K562 (cell line): ENCODE measurements around the gene DTNA. TPM values are rescaled to one million over a fixed set of nuclear protein-coding genes. Genes with fewer than 3 reads are reported as not detected.

Experiments used
- ATAC-seq: fragments of 200-7000 bp; cut with Tn5 transposase; 3 replicates; pipeline ENCODE4 v1.9.1; 2020; ENCODE audit warnings: moderate library complexity
- BruUV-seq: library from RNA; stranded (reverse); fragments of 400-500 nt; replicated peaks from 2 replicates; lab custom pipeline; 2021; lab: Mats Ljungman, UMichigan
- CTCF ChIA-PET: fragments of 300-600 bp; formaldehyde crosslinking; extraction: SDS; loops from one replicate; lab custom pipeline; 2021; ENCODE audit warnings: low intra/inter-chr PET ratio; lab: Yijun Ruan, JAX
- POLR2A ChIA-PET: fragments of 300-600, 350-650 bp; sonication (Branson Sonifier 250); formaldehyde crosslinking; extraction: SDS; loops from one replicate; lab custom pipeline; 2021; ENCODE audit warnings: antibody characterized with exemption, inconsistent platforms; lab: Yijun Ruan, JAX
- DNase-seq, 4 experiments: peaks; one replicate each; pipeline versions ENCODE4 v3.0.0 to v3.0.0-alpha.2; 2011 to 2018; ENCODE audit warnings: low spot score in 3 of 4, mixed read lengths in 3 of 4; ENCODE audit errors: extremely low read depth in 1 of 4
- FAIRE-seq: peaks from 2 replicates; lab custom pipeline; 2011; peaks lifted over from hg19 to GRCh38; lab: Jason Lieb, UNC
- H2AFZ ChIP-seq: 2 replicates; pipeline ENCODE4 v1.6.0; 2011; ENCODE audit warnings: low read depth, low read length, control low read depth, inconsistent platforms
- H3K27ac ChIP-seq: fragments of 200-600 bp; 3 replicates; pipeline ENCODE4 v1.8.0; 2011; ENCODE audit warnings: low read depth, mild to moderate bottlenecking, control low read depth, inconsistent platforms, low read length, moderate library complexity, mixed read lengths; ENCODE audit errors: extremely low read depth
- H3K27me3 ChIP-seq, 2 experiments: fragments of 300-600 bp in 1 of 2; 2 replicates in 1 of 2; 3 replicates in 1 of 2; pipeline versions ENCODE4 v1.6.0 to v1.8.0; 2011; ENCODE audit warnings: inconsistent platforms in 2 of 2, low read length in 2 of 2, mild to moderate bottlenecking in 1 of 2, mixed read lengths in 1 of 2, moderate library complexity in 1 of 2; ENCODE audit not compliant: control insufficient read depth in 2 of 2, insufficient read depth in 2 of 2
- H3K36me3 ChIP-seq: fragments of 300-600 bp; 3 replicates; pipeline ENCODE4 v1.8.0; 2011; ENCODE audit warnings: mild to moderate bottlenecking, low read length, inconsistent platforms; ENCODE audit not compliant: control insufficient read depth, insufficient read depth
- H3K4me1 ChIP-seq, 2 experiments: fragments of 200-600 bp in 1 of 2; replicated peaks in 1 of 2; 2 replicates in 1 of 2; 3 replicates in 1 of 2; pipeline versions ENCODE4 v1.5.1 to v1.8.0; 2011; ENCODE audit warnings: inconsistent platforms in 2 of 2, low read length in 2 of 2, mild to moderate bottlenecking in 1 of 2, mixed read lengths in 1 of 2, moderate library complexity in 1 of 2; ENCODE audit not compliant: control insufficient read depth in 2 of 2, insufficient read depth in 2 of 2
- H3K4me2 ChIP-seq: 2 replicates; pipeline ENCODE4 v1.6.1; 2011; ENCODE audit warnings: low read length, control low read depth, inconsistent platforms, mixed read lengths; ENCODE audit not compliant: insufficient read depth
- H3K4me3 ChIP-seq: fragments of 200-600 bp; sonication (generic), shearing (Covaris generic); 2 replicates; pipeline ENCODE4 v1.5.1; 2016; ENCODE audit warnings: control low read depth, inconsistent platforms
- H3K79me2 ChIP-seq: fragments of 200-600 bp; 3 replicates; pipeline ENCODE4 v1.8.0; 2011; ENCODE audit warnings: low read length, inconsistent platforms; ENCODE audit not compliant: control insufficient read depth, insufficient read depth
- H3K9ac ChIP-seq, 2 experiments: 2 replicates each; pipeline versions ENCODE4 v1.6.0 to v1.6.1; 2011; ENCODE audit warnings: low read depth in 2 of 2, low read length in 2 of 2, control low read depth in 1 of 2, inconsistent platforms in 1 of 2, mild to moderate bottlenecking in 1 of 2, mixed read lengths in 1 of 2; ENCODE audit not compliant: insufficient read depth in 1 of 2
- H3K9me1 ChIP-seq: one replicate; pipeline ENCODE4 v1.6.0; 2011; ENCODE audit warnings: inconsistent platforms, mild to moderate bottlenecking, low read length, moderate library complexity; ENCODE audit not compliant: control insufficient read depth, insufficient read depth
- H3K9me3 ChIP-seq: replicated peaks from 2 replicates; pipeline ENCODE4 v1.5.1; 2011; ENCODE audit warnings: low read depth, low read length, inconsistent platforms; ENCODE audit not compliant: control insufficient read depth, insufficient read depth
- H4K20me1 ChIP-seq: replicated peaks from 2 replicates; pipeline ENCODE4 v1.6.1; 2011; ENCODE audit warnings: low read length, inconsistent platforms, mixed read lengths; ENCODE audit not compliant: control insufficient read depth, insufficient read depth
- ARHGAP35 ChIP-seq: fragments of 450-650 bp; IDR thresholded peaks from 2 replicates; pipeline ENCODE4 v1.6.1; 2018; ENCODE audit not compliant: partially characterized antibody
- ARID2 ChIP-seq: fragments of 450-650 bp; IDR thresholded peaks from 2 replicates; pipeline ENCODE4 v1.6.1; 2017; ENCODE audit warnings: antibody characterized with exemption, mild to moderate bottlenecking
- CCNT2 ChIP-seq: IDR thresholded peaks from 2 replicates; pipeline ENCODE4 v1.6.1; 2011; ENCODE audit warnings: borderline replicate concordance, low read depth, mild to moderate bottlenecking, moderate library complexity, mixed read lengths, low read length; ENCODE audit not compliant: insufficient read length; ENCODE audit errors: extremely low read depth
- HIVEP1 ChIP-seq: fragments of 250-450 bp; sonication (Bioruptor Pico); IDR thresholded peaks from 2 replicates; pipeline ENCODE4 v1.4.0; 2020; ENCODE audit warnings: mild to moderate bottlenecking
- KAT7 ChIP-seq: sonication (generic); formaldehyde crosslinking; IDR thresholded peaks from 2 replicates; pipeline ENCODE4 v1.8.0; 2022; ENCODE audit warnings: missing genetic modification reagents, mild to moderate bottlenecking, borderline replicate concordance
- MCM2 ChIP-seq: fragments of 450-650 bp; IDR thresholded peaks from 2 replicates; pipeline ENCODE4 v1.6.1; 2017; ENCODE audit warnings: low read depth, mild to moderate bottlenecking
- MECOM ChIP-seq: fragments of 250-450 bp; sonication (Bioruptor Pico); IDR thresholded peaks from 2 replicates; pipeline ENCODE4 v1.8.0; 2022; ENCODE audit warnings: inconsistent platforms
- NFATC3 ChIP-seq: fragments of 450-650 bp; IDR thresholded peaks from 2 replicates; pipeline ENCODE4 v1.6.1; 2017; ENCODE audit warnings: mild to moderate bottlenecking
- NUFIP1 ChIP-seq: fragments of 450-650 bp; IDR thresholded peaks from 2 replicates; pipeline ENCODE4 v1.6.1; 2018; ENCODE audit not compliant: partially characterized antibody
- PHB2 ChIP-seq: fragments of 450-650 bp; IDR thresholded peaks from 2 replicates; pipeline ENCODE4 v1.6.1; 2017; ENCODE audit warnings: low read depth
- RAD51 ChIP-seq: fragments of 450-650 bp; IDR thresholded peaks from 2 replicates; pipeline ENCODE4 v1.7.1; 2016; ENCODE audit warnings: low read depth, mild to moderate bottlenecking, borderline replicate concordance
- RBM17 ChIP-seq: fragments of 200-400 bp; formaldehyde crosslinking; IDR thresholded peaks from 2 replicates; pipeline ENCODE4 v1.6.1; 2017; ENCODE audit warnings: low read depth, mild to moderate bottlenecking, low read length, borderline replicate concordance
- SAFB ChIP-seq: fragments of 200-400 bp; formaldehyde crosslinking; IDR thresholded peaks from 2 replicates; pipeline ENCODE4 v1.6.1; 2017; ENCODE audit warnings: low read depth, low read length, borderline replicate concordance
- U2AF2 ChIP-seq: fragments of 200-400 bp; formaldehyde crosslinking; optimal IDR thresholded peaks from 2 replicates; pipeline ENCODE3; 2017; ENCODE audit warnings: low read depth, mild to moderate bottlenecking, low read length
- ZNF324 ChIP-seq: fragments of 250-450 bp; sonication (Bioruptor Pico); IDR thresholded peaks from 2 replicates; pipeline ENCODE4 v1.4.0; 2020; ENCODE audit warnings: mild to moderate bottlenecking
- WGBS: fragments of 100-300 bp; shearing (Covaris generic); methylation state at CpG from one replicate; pipeline ENCODE4 v1.1.6; 2016; ENCODE audit warnings: low coverage, mixed read lengths; ENCODE audit not compliant: insufficient coverage; ENCODE audit errors: missing lambda C conversion rate; 5-methylcytosine and 5-hydroxymethylcytosine counted together
- in situ Hi-C: fragments of 300-500 bp; cut with MboI; formaldehyde crosslinking; loops from 4 replicates; pipeline ENCODE4 v1.15.0; 2018; ENCODE audit warnings: inconsistent platforms, mixed read lengths
- intact Hi-C: fragments of 100-400 bp; cut with micrococcal nuclease; formaldehyde crosslinking; loops from 2 replicates; pipeline ENCODE4 v1.14.2; 2022
- polyA plus RNA-seq, 8 experiments: library from polyadenylated mRNA; depleted of rRNA in 4 of 8; stranded (reverse) in 5 of 8; unstranded in 3 of 8; fragments of >200 nt; fragmentation: Nextera tagmentation in 2 of 8; fragmentation: Illumina TruSeq in 1 of 8; extraction: Ambion mirVana in 2 of 8; extraction: Trizol in 1 of 8; gene quantifications; 2 replicates each; pipeline versions ENCODE4 v1.2.1 to v1.2.3, GENCODE V29; 2011 to 2014; ENCODE audit warnings: inconsistent platforms in 1 of 8, missing spikeins in 1 of 8
- total RNA-seq, 7 experiments: library from RNA; depleted of rRNA in 6 of 7; stranded (reverse); fragments of >200 nt in 6 of 7; fragmentation: Illumina TruSeq in 2 of 7; extraction: Trizol in 2 of 7; gene quantifications; 2 replicates each; pipeline versions ENCODE4 v1.2.1 to v1.2.3, GENCODE V29; 2011 to 2021; ENCODE audit warnings: low replicate concordance in 1 of 7
- TF ChIP-seq, protein P1 (sequence below): fragments of 250-450 bp; sonication (Bioruptor Pico); IDR thresholded peaks from 2 replicates; pipeline ENCODE4 v1.9.0; 2021; ENCODE audit warnings: mild to moderate bottlenecking
- TF ChIP-seq, protein P2 (sequence below), 2 experiments: fragments of 450-650 bp; conservative IDR thresholded peaks; 2 replicates each; pipeline ENCODE4 v1.6.1; 2017; ENCODE audit warnings: mild to moderate bottlenecking in 2 of 2, moderate library complexity in 2 of 2

The DTNA gene
- total and polyA plus RNA-seq, 9 of the 15 experiments (the other 6 are each of a cell fraction or from before 2014, with no cell fraction given), result 0.07 to 2.4 (median 0.22) TPM; not detected in 2

DNA sequence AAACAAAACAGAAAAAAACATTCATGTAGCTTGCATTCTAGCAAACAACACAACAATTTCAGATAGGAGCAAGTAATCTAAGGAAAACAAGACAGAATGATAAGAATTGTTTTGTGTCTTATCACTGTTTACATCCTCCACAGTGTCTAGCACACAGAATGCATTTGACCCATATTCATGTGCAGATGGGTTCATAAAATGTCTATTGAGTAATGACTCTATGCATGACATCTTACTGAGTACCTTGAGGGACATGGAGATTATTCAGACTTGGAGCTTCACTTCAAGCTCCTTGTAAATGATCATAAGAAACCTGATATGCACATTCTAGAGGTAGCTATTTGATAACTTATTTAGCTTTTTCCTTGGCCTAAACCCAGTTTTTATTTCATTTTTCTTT lies 69.0 kb downstream of the DTNA start:
- Histone ChIP-seq H3K79me2 (no peaks in the 10 kb centered on the region), H3K9ac (no peak overlapping the region), H3K4me1 (no peaks in the 10 kb centered on the region), H3K4me2 (no peak overlapping the region), H3K4me3 (no peak overlapping the region), H3K9me3 (no peaks in the 10 kb centered on the region), H3K9me1 (no peaks in the 10 kb centered on the region), H3K27ac (no peak overlapping the region), H4K20me1 (no peaks in the 10 kb centered on the region), H2AFZ (no peak overlapping the region), H3K36me3 (no peaks in the 10 kb centered on the region), H3K27me3 (no peaks in the 10 kb centered on the region)
- FAIRE-seq (no peak), ATAC-seq (no peak), DNase-seq (no peak)
- intact Hi-C loops (no loop called here), in situ Hi-C loops (loop anchor here (25.0 kb wide), 2 partner anchors 667 to 1542 kb away; no protein-coding TSS in a partner anchor)
- TF ChIP-seq SAFB (no peak), RBM17 (no peak), HIVEP1 (CRISPR knock-in tag) (no peak), ARID2 (no peak), KAT7 (CRISPR knock-in tag) (no peak)
- TF ChIP-seq, protein P1, sequence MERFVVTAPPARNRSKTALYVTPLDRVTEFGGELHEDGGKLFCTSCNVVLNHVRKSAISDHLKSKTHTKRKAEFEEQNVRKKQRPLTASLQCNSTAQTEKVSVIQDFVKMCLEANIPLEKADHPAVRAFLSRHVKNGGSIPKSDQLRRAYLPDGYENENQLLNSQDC (CRISPR knock-in tag), result no peak
- no TSS peak for BruUV-seq
- POLR2A ChIA-PET, result no interaction called here
- CTCF ChIA-PET, result no interaction called here

DNA sequence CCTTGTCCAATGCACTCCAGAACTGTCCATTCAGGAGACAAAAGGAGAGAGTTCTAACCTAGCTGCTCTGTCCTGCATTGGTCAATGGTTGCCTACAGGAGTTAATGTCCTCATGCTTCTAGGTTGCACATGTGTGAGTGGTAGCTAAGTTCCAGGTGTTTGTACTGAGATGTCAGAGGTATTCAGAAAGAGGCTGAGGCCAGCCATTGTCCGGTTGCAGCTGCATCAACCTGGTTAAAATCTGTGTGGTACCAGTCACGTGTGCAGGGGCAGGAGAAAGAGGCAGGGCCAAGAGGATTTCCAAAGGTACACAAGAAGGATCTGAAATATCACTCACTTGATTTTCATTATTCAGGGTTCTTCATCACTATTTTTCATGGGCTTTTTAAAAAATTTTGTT lies 70.8 kb downstream of the DTNA start:
- POLR2A ChIA-PET, result no interaction called here
- Histone ChIP-seq H3K79me2 (no peaks in the 10 kb centered on the region), H4K20me1 (no peaks in the 10 kb centered on the region), H3K4me2 (no peak overlapping the region), H2AFZ (no peak overlapping the region), H3K4me1 (no peaks in the 10 kb centered on the region), H3K9me3 (no peaks in the 10 kb centered on the region), H3K36me3 (no peaks in the 10 kb centered on the region), H3K9ac (no peak overlapping the region), H3K27me3 (no peaks in the 10 kb centered on the region), H3K4me3 (no peak overlapping the region), H3K27ac (no peak overlapping the region), H3K9me1 (no peaks in the 10 kb centered on the region)
- ATAC-seq (no peak), DNase-seq (no peak), FAIRE-seq (no peak)
- in situ Hi-C loops, result loop anchor here (25.0 kb wide), 2 partner anchors 669 to 1544 kb away; no protein-coding TSS in a partner anchor
- intact Hi-C loops, result loop anchor here (10.0 kb wide), 1 partner anchor 56 kb away; no protein-coding TSS in a partner anchor
- CTCF ChIA-PET, result no interaction called here
- BruUV-seq, result no TSS peak
- WGBS, result 6% methylated on average over 2 of the region's 2 CpGs
- TF ChIP-seq NUFIP1 (no peak), NFATC3 (no peak), CCNT2 (no peak), ARHGAP35 (no peak), PHB2 (no peak), MCM2 (no peak), ZNF324 (CRISPR knock-in tag) (no peak), MECOM (CRISPR knock-in tag) (no peak), RAD51 (no peak), U2AF2 (no peak)
- TF ChIP-seq, protein P2, sequence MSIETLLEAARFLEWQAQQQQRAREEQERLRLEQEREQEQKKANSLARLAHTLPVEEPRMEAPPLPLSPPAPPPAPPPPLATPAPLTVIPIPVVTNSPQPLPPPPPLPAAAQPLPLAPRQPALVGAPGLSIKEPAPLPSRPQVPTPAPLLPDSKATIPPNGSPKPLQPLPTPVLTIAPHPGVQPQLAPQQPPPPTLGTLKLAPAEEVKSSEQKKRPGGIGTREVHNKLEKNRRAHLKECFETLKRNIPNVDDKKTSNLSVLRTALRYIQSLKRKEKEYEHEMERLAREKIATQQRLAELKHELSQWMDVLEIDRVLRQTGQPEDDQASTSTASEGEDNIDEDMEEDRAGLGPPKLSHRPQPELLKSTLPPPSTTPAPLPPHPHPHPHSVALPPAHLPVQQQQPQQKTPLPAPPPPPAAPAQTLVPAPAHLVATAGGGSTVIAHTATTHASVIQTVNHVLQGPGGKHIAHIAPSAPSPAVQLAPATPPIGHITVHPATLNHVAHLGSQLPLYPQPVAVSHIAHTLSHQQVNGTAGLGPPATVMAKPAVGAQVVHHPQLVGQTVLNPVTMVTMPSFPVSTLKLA (conservative IDR thresholded peaks at IDR 0.05), result no peak
